HG02885 (cell line): ENCODE data around the gene LCN15.
"Not testable (repeated sequence)": the region's sequence is repeated elsewhere in the genome, so short reads cannot be mapped to it uniquely, and the experiment has no call there.

Source experiments
- ATAC-seq: cut with Tn5 transposase; IDR thresholded peaks from one replicate; pipeline ENCODE4 v1.9.1; 2021; ENCODE audit warnings: mild to moderate bottlenecking; ENCODE audit not compliant: unreplicated experiment, poor library complexity

Gene LCN15

DNA sequence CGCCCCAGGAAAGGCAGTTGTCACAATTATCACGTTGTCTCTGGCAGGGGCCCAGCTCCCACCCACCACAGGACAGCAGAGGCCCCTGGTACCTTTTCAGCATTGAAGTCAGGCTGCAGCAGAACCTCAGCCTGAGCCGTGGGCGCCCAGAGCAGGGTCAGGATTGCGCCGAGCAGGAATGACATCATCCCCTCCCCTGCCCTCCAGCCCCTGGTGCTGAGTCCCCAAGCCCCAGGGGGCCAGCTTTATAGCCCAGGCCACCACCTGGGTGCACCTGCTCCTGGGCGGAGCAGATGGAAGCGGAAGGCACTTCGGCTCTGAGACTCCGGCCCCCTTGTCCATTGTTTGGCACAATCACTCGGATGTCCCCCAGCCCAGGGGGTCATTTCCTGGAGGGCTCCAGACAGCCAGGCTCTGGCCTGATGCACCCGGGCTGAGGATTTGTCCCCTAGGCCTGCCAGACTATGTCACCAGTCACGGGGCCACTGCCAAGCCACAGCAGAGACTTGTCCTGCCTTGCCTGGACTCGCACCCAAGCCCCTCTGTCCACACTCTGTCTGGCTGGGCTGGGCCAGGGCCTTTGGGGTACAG, at the start of gene LCN15:
TSS of gene LCN15 (minus strand) at position 218 of the 591 bp plus-strand sequence. CDS start at position 188, 30 bp downstream.
- ATAC-seq, result no peak

GRCh38 chr9:136808806-136809158, 44.5 kb upstream of the LCN15 start:
- ATAC-seq, result no peak

DNA sequence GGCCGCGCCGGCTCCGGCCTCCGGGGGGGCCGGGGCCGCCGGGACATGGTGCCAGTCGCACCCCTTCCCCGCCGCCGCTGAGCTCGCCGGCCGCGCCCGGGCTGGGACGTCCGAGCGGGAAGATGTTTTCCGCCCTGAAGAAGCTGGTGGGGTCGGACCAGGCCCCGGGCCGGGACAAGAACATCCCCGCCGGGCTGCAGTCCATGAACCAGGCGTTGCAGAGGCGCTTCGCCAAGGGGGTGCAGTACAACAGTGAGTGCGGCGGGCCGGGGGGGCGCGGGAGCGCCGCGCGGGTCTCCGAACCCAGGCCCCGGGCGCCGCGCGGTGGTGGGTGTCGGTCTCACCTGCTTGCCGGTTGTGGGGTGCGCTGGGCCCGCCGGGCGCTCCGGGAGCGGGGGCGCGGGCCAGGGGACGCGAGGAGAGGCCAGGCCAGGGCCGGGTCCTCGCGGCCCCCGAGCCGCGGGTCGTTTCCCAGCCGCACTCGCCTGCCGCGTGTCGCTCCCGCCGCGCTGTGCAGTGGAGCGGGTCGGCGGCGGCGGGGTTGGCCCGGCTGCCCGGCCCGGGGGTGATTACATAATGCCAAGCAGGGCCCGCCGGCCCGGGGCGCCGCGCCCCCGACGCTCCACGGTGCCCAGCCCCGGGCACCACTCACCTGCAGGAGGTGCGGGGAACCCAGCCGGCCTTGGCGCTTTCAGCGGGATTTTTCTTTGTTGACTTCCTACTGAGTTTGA, 43.9 kb upstream of the LCN15 start:
- peak; percentile 45 for ATAC-seq

DNA sequence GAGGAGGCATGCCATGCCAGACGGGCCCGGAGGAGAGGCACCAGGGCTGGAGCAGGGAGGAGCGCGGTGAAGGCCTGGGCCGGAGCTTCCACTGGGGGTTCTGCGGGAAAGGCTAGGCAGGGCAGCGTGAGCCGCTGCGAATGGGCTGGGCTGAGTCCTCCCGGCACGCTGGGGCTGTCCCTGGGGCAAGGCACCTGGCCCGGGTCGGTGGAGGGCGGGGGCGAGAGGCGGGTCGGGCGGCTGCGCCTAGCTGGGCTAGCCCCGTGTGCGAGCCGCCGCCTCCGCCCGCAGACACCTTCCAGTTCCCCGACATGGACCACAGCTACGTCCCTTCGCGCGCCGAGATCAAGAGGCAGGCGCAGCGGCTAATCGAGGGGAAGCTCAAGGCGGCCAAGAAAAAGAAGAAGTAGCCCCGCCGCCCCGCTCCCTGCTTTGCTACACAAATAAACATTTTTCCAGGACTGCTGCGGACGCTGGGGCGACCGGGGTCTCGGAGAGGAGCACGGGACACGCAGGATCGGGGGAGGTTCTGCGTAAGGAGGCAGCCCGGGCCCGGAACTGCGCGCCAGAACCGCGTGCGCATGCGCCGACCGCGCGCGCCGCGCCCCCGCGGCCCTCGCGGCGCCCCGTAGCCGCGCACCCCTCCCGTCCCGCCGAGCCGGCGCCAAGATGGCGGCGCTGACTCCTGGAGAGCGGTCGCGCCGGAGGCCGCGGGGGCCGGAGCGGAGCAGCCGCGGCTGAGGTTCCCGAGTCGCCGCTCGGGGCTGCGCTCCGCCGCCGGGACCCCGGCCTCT, 43.2 kb upstream of the LCN15 start, which contains the start of gene RABL6:
TSS of gene RABL6 (plus strand) at position 668 of the 794 bp plus-strand sequence. CDS start 249 bp downstream, outside the sequence.
- peak; percentile 87 for ATAC-seq

GRCh38 chr9:136806631-136807201, 42.4 kb upstream of the LCN15 start:
- ATAC-seq, result no peak

- ATAC-seq, result no peak
Observed at GRCh38 chr9:136806067-136806466, 41.7 kb upstream of the LCN15 start.

DNA sequence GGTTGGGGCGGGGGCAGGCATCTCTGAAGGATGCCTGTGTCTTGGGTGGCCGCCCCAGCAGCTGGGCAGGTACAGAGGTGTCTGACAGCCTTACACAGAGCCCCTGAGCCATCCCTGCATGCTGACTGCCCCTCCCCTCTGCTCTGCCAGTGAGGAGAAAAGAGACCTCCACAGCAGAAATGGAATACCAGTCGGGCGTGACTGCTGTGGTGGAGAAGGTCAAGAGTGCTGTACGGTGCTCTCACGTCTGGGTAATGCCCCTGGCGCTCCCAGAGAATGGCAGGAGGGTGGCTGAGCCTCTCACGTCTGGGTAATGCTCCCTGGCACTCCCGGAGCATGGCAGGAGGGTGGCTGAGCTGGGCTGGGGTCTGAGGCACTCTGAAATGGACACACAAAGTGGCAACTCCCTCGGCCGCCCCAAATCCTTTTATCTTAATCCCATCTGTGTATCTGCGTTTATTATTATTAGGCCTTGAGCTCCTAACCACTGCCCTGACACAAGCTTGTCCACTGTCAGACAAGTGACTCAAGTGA, 41.0 kb upstream of the LCN15 start:
- ATAC-seq, result no peak

DNA sequence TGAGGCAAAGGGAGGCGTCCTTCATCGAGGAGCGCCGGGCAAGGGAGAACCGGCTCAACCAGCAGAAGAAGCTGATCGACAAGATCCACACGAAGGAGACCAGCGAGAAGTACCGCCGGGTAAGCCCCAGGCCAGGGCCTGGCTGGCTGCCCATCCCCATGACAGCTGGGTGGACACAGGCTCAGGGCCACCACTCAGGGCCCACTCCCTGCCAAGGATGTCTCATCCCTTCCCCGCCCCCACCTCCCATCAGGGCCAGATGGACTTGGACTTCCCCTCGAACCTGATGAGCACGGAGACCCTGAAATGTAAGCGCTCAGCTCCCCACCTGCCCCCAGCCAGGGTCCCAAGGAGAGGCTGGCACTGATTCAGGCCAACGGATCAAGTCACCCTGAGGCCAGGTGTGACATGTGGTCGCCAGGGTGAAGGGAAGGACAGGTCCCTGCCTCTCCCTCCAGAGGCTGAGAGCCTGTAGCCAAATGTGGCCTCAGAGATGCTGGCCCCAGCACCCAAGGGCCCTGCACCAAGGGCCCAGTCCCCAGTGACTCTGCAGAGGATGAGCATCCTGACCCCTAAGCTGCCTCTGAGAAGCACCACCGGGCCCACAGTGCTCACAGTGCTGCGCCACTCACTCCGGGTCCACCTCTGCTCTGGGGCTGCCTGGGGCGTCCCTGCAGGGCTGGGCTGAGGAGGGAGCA, 40.3 kb upstream of the LCN15 start:
- ATAC-seq, result no peak

DNA sequence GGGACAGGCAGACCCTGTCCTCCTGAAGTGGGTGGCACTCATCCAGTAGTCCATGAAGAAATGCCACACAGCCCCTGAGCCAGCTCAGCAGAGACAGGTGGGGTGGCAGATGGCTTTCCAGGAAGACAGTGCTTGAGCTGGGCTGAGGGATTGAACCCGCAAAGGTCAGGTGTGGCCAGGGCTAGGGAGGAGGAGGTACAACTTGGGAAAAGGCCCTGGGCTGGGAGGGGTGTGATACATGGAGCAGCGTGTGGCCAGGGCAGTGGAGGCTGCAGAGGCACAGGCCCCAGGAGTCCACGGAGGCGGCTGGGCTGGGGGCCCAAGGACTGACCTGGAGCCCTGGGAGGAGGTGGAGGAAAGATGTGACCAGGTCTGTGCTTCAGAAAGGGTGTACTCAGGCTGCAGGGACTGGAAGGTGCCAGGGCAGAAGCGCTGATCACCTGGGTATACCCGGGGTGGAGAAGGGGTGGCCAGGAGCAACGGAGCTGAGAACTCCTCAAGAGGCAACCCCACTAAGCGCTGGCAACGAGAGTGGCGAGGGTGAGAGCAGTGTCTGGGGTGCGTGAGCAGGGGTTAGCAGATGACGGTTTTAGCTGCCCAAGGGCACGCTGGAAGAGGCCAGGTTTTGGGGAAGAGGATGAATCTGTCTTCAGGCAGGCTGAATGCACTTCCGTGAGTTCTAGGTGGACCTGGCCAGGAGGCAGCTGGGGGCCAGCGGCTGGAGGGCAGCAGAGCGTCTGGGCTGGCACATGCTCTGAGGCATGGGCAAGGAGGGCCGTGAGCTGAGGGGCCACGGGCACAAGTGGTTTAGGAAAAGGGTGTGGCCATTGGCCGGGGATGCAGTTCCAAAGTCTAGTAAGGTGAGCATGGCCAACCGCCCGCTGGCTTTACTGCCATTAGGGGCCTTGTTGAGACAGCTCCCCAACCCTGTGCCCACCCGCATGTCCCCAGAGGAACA, 39.5 kb upstream of the LCN15 start:
- ATAC-seq, result no peak

- ATAC-seq, result not testable (repeated sequence)
Observed at GRCh38 chr9:136803009-136803550, 38.8 kb upstream of the LCN15 start.

DNA sequence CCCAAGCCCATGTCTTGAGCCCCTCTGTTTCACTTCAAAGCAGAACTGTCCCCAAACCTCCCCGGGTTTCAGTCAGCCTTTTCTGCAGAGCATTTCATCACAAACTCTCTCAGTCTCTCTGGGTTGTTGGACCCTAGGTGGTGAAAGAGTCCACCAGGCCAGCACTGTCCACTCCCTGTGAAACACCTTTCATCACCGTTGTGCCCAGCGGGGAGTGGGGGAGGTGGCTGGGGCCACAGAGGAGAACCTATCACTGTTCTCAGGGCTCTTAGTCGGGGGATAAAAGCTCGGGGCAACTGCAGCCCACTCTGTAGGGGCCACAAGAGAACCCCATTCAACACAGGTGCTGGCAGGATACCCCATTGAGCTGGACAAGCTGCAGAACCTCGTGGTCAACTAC, 38.0 kb upstream of the LCN15 start:
- no peak for ATAC-seq

DNA sequence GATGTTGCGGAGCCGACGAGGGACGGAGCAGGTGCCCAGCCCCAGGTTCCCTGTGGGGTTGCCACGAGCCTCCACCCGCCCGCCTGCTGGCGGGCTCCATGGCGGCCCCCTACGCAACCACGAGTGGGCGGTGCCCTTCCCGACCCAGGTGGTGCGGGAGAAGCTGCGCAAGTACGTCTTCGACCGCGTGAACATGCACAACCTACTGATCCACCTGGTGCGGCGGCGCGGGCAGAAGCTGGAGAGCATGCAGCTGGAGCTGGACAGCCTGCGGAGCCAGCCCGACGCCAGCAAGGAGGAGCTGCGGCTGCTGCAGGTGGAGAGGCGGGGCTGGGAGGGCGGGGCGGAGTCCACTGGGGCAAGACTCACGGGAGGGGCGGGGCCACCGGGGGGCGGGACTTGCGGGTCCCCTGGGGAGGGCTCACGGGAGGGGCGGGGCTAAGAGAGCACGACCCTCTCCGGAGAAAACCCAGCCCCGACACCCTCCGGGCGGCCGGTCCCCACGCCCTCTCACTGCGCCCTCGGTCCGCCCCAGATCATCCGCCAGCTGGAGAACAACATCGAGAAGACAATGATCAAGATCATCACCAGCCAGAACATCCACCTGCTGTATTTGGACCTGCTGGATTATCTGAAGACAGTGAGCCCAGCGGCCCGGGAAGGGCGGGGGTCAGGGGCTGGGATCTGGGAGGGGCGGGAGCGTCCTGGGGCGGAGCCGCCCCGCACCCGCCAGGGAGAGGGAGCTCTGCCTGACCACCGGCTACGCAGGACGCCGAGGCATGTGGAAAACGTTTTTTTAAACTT, 35.7 kb upstream of the LCN15 start:
- peak; percentile 62 for ATAC-seq

GRCh38 chr9:136799079-136799853, 34.9 kb upstream of the LCN15 start:
- no peak for ATAC-seq

GRCh38 chr9:136798708-136799078, 34.4 kb upstream of the LCN15 start:
- ATAC-seq, result no peak

DNA sequence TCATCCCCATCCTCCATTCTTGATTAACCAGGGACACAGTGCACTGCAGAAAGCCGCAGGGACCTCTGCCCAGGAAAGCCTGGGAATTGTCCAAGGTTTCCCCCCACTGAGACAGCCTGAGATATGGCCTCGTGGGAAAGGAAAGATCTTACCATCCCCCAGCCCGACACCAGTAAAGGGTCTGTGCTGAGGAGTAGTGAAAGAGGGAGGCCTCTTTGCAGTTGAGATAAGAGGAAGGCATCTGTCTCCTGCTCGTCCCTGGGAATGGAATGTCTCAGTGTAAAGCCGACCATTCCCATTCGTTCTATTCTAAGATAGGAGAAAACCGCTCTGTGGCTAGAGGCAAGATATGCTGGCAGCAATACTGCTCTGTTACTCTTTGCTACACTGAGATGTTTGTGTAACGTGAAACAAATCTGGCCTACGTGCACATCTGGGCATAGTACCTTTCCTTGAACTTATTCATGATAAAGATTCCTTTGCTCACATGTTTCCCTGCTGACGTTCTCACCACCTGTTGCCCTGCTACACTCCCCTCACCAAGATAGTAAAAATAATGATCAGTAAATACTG, 32.5 kb upstream of the LCN15 start:
- not testable (repeated sequence) for ATAC-seq

GRCh38 chr9:136796238-136796774, 32.0 kb upstream of the LCN15 start, which contains the start of gene CCDC183:
TSS of gene CCDC183 (plus strand) at chr9:136796338. CDS start at chr9:136796398, 60 bp downstream.
- no peak for ATAC-seq
